ENCODE results near the gene MAP3K20.
"Not testable (repeated sequence)": the region's sequence is repeated elsewhere in the genome, so short reads cannot be mapped to it uniquely, and the experiment has no call there.

MAP3K20 gene

GRCh38 chr2:173075781-173076580, at the start of gene MAP3K20:
MAP3K20 (plus strand) TSS chr2:173075846; CDS start chr2:173091032, 15,186 bp downstream.
- peak; percentile 77 for DNase-seq (ENCODE audit: low spot score)

GRCh38 chr2:173026479-173026878, 49.2 kb upstream of the MAP3K20 start:
- DNase-seq (ENCODE audit: low spot score), result no peak

- DNase-seq (ENCODE audit: low spot score), result peak; percentile 87
Observed at GRCh38 chr2:173027181-173028128, 48.2 kb upstream of the MAP3K20 start.

- no peak for DNase-seq (ENCODE audit: low spot score)
Observed at GRCh38 chr2:173028141-173028540, 47.5 kb upstream of the MAP3K20 start.

- no peak for DNase-seq (ENCODE audit: low spot score)
Observed at GRCh38 chr2:173028671-173029070, 47.0 kb upstream of the MAP3K20 start.

GRCh38 chr2:173030561-173031490, 44.8 kb upstream of the MAP3K20 start:
- no peak for DNase-seq (ENCODE audit: low spot score)

- no peak for DNase-seq (ENCODE audit: low spot score)
Observed at GRCh38 chr2:173032032-173032431, 43.6 kb upstream of the MAP3K20 start.

GRCh38 chr2:173033084-173033483, 42.6 kb upstream of the MAP3K20 start:
- DNase-seq (ENCODE audit: low spot score), result no peak

- no peak for DNase-seq (ENCODE audit: low spot score)
Observed at GRCh38 chr2:173034143-173034542, 41.5 kb upstream of the MAP3K20 start.

GRCh38 chr2:173037245-173038120, 38.2 kb upstream of the MAP3K20 start:
- no peak for DNase-seq (ENCODE audit: low spot score)

- DNase-seq (ENCODE audit: low spot score), result not testable (repeated sequence)
Observed at GRCh38 chr2:173038257-173038656, 37.4 kb upstream of the MAP3K20 start.

- DNase-seq (ENCODE audit: low spot score), result no peak
Observed at GRCh38 chr2:173040729-173041128, 34.9 kb upstream of the MAP3K20 start.

GRCh38 chr2:173043476-173043875, 32.2 kb upstream of the MAP3K20 start:
- DNase-seq (ENCODE audit: low spot score), result no peak

- DNase-seq (ENCODE audit: low spot score), result no peak
Observed at GRCh38 chr2:173043897-173044519, 31.6 kb upstream of the MAP3K20 start.

GRCh38 chr2:173044686-173045085, 31.0 kb upstream of the MAP3K20 start:
- DNase-seq (ENCODE audit: low spot score), result no peak

- DNase-seq (ENCODE audit: low spot score), result no peak
Observed at GRCh38 chr2:173045181-173045580, 30.5 kb upstream of the MAP3K20 start.

- DNase-seq (ENCODE audit: low spot score), result no peak
Observed at GRCh38 chr2:173048522-173048896, 27.1 kb upstream of the MAP3K20 start.

- DNase-seq (ENCODE audit: low spot score), result peak; percentile 21
Observed at GRCh38 chr2:173048897-173049661, 26.6 kb upstream of the MAP3K20 start.

GRCh38 chr2:173049831-173050230, 25.8 kb upstream of the MAP3K20 start:
- DNase-seq (ENCODE audit: low spot score), result no peak

- DNase-seq (ENCODE audit: low spot score), result no peak
Observed at GRCh38 chr2:173050684-173051083, 25.0 kb upstream of the MAP3K20 start.

Measured in hematopoietic multipotent progenitor cell treated with erythropoietin and hydrocortisone succinate and interleukin-3 and kit ligand, for 17 days (in vitro differentiated cells).